GM23338 (cell line): ENCODE results near the gene YIPF1. TPM values are rescaled to one million over a fixed set of nuclear protein-coding genes. Genes with fewer than 3 reads are reported as not detected.

ENCODE experiments used
- polyA plus RNA-seq: library from polyadenylated mRNA; unstranded; fragments of >200 nt; fragmentation: Nextera tagmentation; extraction: Ambion mirVana; gene quantifications from 2 replicates; pipeline ENCODE4 v1.2.1, GENCODE V29; 2016
- small RNA-seq: library from RNA; depleted of rRNA; stranded (forward); fragments of <200 nt; gene quantifications from one replicate; pipeline ENCODE3, GENCODE V24; 2014; ENCODE audit warnings: low replicate concordance
- total RNA-seq: library from RNA; depleted of rRNA; stranded (reverse); fragments of >200 nt; shearing (Covaris generic); gene quantifications from 2 replicates; pipeline ENCODE4 v1.2.3, GENCODE V29; 2014; rRNA removed

Gene YIPF1
- total and polyA plus RNA-seq, 2 experiments from 2014 or later = 14.1 to 24.0 TPM

Small RNA genes lying within 50 kb of the gene (small RNA-seq; reads per million reads assigned to genes)
- gene AL049745.1 = not detected

Other genes starting within 250 kb of the YIPF1 start
- gene GLIS1, start 150.6 kb downstream of the YIPF1 start, total RNA-seq = 0.04 and 0.31 TPM in 2 replicates
- 0.12 and 0.26 TPM in 2 replicates for gene GLIS1, start 150.6 kb downstream of the YIPF1 start, polyA plus RNA-seq
- gene NDC1, start 51.5 kb downstream of the YIPF1 start, total RNA-seq = 92.5 and 100 TPM in 2 replicates
- 19.8 and 20.1 TPM in 2 replicates for gene NDC1, start 51.5 kb downstream of the YIPF1 start, polyA plus RNA-seq
- not detected in 2 replicates for gene DIO1, start 4.4 kb upstream of the YIPF1 start, total RNA-seq
- 0.27 TPM in 1 of 2 replicates, not detected in the other for gene DIO1, start 4.4 kb upstream of the YIPF1 start, polyA plus RNA-seq
- gene IFT25, start 55.9 kb upstream of the YIPF1 start, total RNA-seq = 27.2 and 28.2 TPM in 2 replicates
- gene IFT25, start 55.9 kb upstream of the YIPF1 start, polyA plus RNA-seq = 97.1 and 109 TPM in 2 replicates
- 39.6 and 48.1 TPM in 2 replicates for gene LRRC42, start 56.6 kb upstream of the YIPF1 start, total RNA-seq
- gene LRRC42, start 56.6 kb upstream of the YIPF1 start, polyA plus RNA-seq = 22.4 and 25.9 TPM in 2 replicates
- gene LDLRAD1, start 128.4 kb upstream of the YIPF1 start, total RNA-seq = not detected in 2 replicates
- gene LDLRAD1, start 128.4 kb upstream of the YIPF1 start, polyA plus RNA-seq = not detected in 2 replicates
- 81.9 and 91.6 TPM in 2 replicates for gene TMEM59, start 163.4 kb upstream of the YIPF1 start, total RNA-seq
- gene TMEM59, start 163.4 kb upstream of the YIPF1 start, polyA plus RNA-seq = 117 and 132 TPM in 2 replicates
- 6.0 and 6.4 TPM in 2 replicates for gene TCEANC2, start 163.8 kb upstream of the YIPF1 start, total RNA-seq
- gene TCEANC2, start 163.8 kb upstream of the YIPF1 start, polyA plus RNA-seq = 4.4 and 6.3 TPM in 2 replicates